ENCODE measurements around the gene PIK3CD. TPM values are rescaled to one million over a fixed set of nuclear protein-coding genes. Genes with fewer than 3 reads are reported as not detected.

Gene PIK3CD
- total and polyA plus RNA-seq, 10 donors: 26.8 to 186 (median 100.0) TPM

DNA sequence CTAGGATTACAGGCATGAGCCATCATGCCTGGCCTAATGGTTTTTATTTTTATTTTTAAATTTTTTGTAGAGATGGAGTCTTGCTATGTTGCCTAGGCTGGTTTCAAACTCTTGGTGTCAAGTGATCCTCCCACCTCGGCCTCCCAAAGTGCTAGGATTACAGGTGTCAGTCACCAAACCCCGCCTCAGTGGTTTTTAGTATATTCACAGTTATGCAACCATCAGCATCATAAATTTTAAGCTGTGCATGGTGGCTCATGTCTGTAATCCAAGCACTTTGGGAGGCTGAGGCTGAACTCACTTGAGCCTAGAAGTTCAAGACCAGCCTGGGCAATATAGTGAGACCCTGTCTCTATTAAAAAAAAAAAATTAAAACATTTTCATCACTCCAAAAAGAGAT, 28.6 kb downstream of the PIK3CD start:
- Histone ChIP-seq H3K4me1 (peaks cover 3 to 99% (median 62%) of the 10 kb centered on the region in 6 donors), H3K27me3 (replicated peaks in 1 of 7) (no peaks in the 10 kb centered on the region), H3K36me3 (peaks cover 0 to 70% (median 10%) of the 10 kb centered on the region in 6 donors), H3K27ac (peak overlapping the region in 1 of 8 donors; percentile 4), H3K4me3 (no peak overlapping the region), H3K9me3 (no peaks in the 10 kb centered on the region)
- TF ChIP-seq POLR2A (IDR thresholded peaks at IDR 0.05) (no peak), POLR2AphosphoS5 (IDR thresholded peaks at IDR 0.05) (no peak)
- TF ChIP-seq, protein P1, sequence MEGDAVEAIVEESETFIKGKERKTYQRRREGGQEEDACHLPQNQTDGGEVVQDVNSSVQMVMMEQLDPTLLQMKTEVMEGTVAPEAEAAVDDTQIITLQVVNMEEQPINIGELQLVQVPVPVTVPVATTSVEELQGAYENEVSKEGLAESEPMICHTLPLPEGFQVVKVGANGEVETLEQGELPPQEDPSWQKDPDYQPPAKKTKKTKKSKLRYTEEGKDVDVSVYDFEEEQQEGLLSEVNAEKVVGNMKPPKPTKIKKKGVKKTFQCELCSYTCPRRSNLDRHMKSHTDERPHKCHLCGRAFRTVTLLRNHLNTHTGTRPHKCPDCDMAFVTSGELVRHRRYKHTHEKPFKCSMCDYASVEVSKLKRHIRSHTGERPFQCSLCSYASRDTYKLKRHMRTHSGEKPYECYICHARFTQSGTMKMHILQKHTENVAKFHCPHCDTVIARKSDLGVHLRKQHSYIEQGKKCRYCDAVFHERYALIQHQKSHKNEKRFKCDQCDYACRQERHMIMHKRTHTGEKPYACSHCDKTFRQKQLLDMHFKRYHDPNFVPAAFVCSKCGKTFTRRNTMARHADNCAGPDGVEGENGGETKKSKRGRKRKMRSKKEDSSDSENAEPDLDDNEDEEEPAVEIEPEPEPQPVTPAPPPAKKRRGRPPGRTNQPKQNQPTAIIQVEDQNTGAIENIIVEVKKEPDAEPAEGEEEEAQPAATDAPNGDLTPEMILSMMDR (IDR thresholded peaks at IDR 0.05 in 8 of 11, conservative IDR thresholded peaks at IDR 0.05 in 3 of 11): no peak
- WGBS, 5 donors: 83 to 94% (median 91%) methylated on average over 2 of the region's 2 CpGs
- intact Hi-C loops (cut with DNase I; ENCODE audit: low total_unique reads): no loop called here
- no peak for DNase-seq

DNA sequence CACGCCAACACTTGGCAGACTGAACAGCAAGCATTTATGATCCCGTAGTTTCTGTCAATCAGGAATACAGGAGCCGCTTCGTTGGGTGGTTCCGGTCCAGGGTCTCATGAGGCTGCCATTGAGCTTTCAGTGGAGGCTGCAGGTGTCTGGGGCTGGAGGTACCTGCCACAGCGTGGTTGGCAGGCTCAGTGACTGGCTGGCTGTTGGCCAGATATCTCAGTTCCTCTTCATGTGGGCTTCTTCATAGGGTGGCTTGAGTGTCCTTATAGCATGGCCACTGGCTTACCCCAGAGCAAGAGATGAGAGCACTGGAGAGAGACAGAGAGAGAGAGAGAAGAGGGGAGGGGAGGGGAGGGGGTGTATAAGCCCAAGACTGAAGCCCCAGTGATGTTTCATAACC, 29.3 kb downstream of the PIK3CD start:
- H3K27me3 ChIP-seq (replicated peaks in 1 of 7): no peaks in the 10 kb centered on the region
- H3K36me3 ChIP-seq: peaks cover 0 to 64% (median 10%) of the 10 kb centered on the region in 6 donors
- TF ChIP-seq, protein P1 (IDR thresholded peaks at IDR 0.05 in 8 of 11, conservative IDR thresholded peaks at IDR 0.05 in 3 of 11): no peak
- TF ChIP-seq POLR2AphosphoS5 (IDR thresholded peaks at IDR 0.05): peak in 1 of 3 donors; percentile 23
- H3K27ac ChIP-seq: peak overlapping the region in 3 of 8 donors; percentile 4 to 33 (median 10)
- DNase-seq: peak; percentile 80
- H3K4me1 ChIP-seq: peaks cover 9 to 100% (median 70%) of the 10 kb centered on the region in 6 donors
- no peak overlapping the region for H3K4me3 ChIP-seq
- 48 to 82% (median 76%) methylated on average over 6 of the region's 6 CpGs for WGBS, 5 donors
- intact Hi-C loops (cut with DNase I; ENCODE audit: low total_unique reads): no loop called here
- H3K9me3 ChIP-seq: no peaks in the 10 kb centered on the region

DNA sequence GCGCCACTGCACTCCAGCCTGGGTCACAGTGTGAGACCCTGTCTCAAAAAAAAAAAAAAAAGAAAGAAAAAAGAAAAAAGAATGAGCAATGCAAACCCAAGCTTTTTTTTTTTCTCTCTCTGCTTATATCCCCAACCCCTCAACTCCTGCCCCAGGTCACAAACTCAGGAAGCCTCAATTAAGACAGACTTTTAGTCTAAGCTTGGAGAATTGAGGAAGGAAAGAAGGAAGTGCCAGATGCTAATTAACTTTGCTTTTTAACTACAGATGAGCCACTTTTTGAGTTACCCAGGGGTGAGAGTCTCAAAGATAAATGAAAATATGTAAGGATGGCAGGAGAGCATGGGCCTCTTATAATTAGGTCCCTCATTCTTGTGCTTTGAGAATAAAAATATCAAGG, 33.3 kb downstream of the PIK3CD start:
- Histone ChIP-seq H3K27me3 (replicated peaks in 1 of 7) (peaks cover 0 to 9% (median 0%) of the 10 kb centered on the region in 7 donors), H3K4me3 (no peak overlapping the region), H3K27ac (peak overlapping the region in 5 of 8 donors; percentile 6 to 85 (median 58)), H3K9me3 (no peaks in the 10 kb centered on the region), H3K4me1 (peaks cover 36 to 98% (median 84%) of the 10 kb centered on the region in 6 donors), H3K36me3 (peaks cover 0 to 33% (median 0%) of the 10 kb centered on the region in 6 donors)
- DNase-seq: no peak
- TF ChIP-seq POLR2AphosphoS5 (IDR thresholded peaks at IDR 0.05): no peak
- TF ChIP-seq POLR2A (IDR thresholded peaks at IDR 0.05): no peak
- TF ChIP-seq, protein P1 (IDR thresholded peaks at IDR 0.05 in 8 of 11, conservative IDR thresholded peaks at IDR 0.05 in 3 of 11): no peak
- intact Hi-C loops (cut with DNase I; ENCODE audit: low total_unique reads): no loop called here
- WGBS, 5 donors: 90 to 95% (median 93%) methylated on average over 1 of the region's 1 CpG

DNA sequence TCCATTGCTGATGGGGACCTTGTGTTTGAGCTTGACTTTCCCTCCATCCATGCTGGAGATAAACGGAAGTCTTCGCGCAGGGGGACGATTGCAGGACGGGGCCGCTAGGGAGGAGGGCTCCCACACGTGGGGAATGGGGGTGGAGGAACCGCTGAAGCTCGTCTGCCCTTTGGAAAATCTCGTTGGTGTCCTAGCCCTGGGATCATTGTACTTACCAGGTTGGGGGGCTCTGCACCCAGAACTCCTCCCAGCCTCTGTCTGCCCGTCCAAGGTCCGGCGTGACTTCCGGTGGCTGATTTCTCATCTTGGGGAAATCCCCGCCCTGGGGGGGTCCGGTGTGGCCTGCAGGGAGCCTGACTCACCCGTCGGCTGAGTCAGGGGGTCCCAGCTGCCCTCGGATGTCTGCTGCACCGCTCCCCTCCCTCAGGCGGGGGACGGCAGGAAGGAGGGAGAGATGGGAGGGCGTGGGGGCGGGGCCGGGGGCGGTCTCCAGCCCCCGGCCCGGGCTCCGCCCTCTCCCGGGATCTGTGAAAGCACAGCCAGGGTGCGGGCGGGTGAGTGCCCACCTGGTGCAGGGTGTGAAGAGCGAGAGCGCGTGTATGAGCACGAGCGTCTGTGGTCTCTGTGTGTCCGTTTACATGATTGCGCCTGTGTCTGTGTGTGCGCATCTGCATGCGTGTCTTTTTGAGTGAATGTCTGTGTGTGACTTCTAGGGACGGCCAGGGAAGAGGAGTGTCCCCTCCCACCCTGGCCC, 35.8 kb downstream of the PIK3CD start:
- Histone ChIP-seq H3K4me1 (peaks cover 46 to 98% (median 84%) of the 10 kb centered on the region in 6 donors), H3K27ac (peak overlapping the region; percentile 16 to 85 (median 72)), H3K9me3 (no peaks in the 10 kb centered on the region), H3K27me3 (replicated peaks in 1 of 7) (peaks cover 0 to 10% (median 0%) of the 10 kb centered on the region in 7 donors), H3K4me3 (peak overlapping the region; percentile 43 to 81 (median 58)), H3K36me3 (peaks cover 0 to 28% (median 7%) of the 10 kb centered on the region in 6 donors)
- TF ChIP-seq POLR2A (IDR thresholded peaks at IDR 0.05) (no peak), POLR2AphosphoS5 (IDR thresholded peaks at IDR 0.05) (peak; percentile 16 to 60 (median 42))
- TF ChIP-seq, protein P1 (IDR thresholded peaks at IDR 0.05 in 8 of 11, conservative IDR thresholded peaks at IDR 0.05 in 3 of 11): peak in 3 of 11 experiments; percentile 4 to 15 (median 9)
- intact Hi-C loops (cut with DNase I; ENCODE audit: low total_unique reads): no loop called here
- DNase-seq: peak; percentile 87
- WGBS, 5 donors: 1 to 3% (median 2%) methylated on average over 38 to 42 of the region's 42 CpGs
